SHP77 treated with DMSO at 0.1 percent for 48 hours (cell line): ENCODE results near the gene TTI1.

ENCODE experiments used
- DNase-seq: peaks from one replicate; lab custom pipeline; 2025; lab: John Stamatoyannopoulos, UW

Gene TTI1

DNA sequence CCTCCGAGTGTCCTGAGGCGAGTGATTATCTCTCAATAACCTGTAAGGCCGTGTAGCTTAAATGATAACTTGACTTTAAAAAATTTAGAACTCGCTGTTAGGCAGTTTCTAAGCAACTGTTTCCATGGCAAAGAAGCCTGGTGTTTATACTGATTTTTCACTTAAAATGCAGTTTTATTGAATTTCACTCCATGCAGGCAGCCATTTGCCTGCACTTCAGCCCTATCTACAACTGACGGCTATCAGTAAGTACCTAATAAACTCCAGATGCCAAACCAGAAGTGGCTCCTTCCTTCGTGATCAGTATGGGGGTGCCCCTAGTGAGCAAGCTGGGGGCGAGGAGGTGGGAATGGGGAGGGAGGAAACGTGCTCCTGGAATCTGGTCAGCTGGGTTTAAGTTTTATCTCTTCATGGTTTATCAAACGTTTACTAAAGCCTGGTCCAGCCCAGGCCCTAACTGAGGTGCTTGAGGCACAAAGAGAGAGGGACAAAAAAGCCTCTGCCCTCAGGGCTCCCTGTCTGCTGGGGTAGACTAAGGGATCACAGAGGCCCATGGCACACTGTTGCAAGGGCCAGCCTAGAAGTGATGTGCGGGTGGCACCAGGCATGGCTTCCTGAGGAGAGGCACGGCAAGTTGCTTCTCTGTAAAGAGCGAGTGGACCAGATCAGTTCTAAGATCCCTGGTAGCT lies 45.5 kb downstream of the TTI1 start:
- DNase-seq, result no peak

DNA sequence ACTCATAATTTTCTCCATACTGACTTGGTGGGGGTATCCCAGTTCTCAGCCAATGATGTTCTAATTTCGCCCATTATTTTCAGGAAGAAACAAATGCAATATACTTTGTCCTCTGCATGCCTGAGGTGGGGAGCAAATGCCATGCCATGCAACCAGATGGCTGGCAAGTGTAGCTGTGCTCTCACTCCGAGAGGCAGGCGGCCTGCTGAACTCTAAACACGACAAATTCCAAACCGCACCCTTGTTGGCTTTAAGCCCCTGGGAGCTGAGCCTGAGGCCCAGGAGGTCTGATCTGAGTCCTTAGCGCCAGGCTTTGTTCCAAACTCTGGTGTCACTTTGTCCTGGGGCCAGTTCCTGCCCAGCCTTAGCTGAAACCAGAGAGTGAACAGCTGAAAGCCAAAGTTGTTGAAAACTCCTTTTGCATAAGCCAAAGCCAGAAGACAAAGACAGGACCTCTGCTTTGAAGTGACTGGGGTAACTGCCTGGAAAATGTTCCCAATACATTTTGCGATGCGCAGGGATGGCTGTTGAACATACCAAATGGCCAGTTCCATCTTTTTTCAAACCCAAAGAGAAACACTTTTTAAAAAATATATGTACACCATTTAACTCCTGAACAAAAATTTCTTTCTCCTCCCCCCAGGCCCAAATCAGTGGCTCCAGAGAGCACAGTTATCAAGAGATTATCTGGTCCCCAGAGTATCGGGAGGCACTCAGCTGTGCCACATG lies 46.2 kb downstream of the TTI1 start:
- DNase-seq, result no peak

DNA sequence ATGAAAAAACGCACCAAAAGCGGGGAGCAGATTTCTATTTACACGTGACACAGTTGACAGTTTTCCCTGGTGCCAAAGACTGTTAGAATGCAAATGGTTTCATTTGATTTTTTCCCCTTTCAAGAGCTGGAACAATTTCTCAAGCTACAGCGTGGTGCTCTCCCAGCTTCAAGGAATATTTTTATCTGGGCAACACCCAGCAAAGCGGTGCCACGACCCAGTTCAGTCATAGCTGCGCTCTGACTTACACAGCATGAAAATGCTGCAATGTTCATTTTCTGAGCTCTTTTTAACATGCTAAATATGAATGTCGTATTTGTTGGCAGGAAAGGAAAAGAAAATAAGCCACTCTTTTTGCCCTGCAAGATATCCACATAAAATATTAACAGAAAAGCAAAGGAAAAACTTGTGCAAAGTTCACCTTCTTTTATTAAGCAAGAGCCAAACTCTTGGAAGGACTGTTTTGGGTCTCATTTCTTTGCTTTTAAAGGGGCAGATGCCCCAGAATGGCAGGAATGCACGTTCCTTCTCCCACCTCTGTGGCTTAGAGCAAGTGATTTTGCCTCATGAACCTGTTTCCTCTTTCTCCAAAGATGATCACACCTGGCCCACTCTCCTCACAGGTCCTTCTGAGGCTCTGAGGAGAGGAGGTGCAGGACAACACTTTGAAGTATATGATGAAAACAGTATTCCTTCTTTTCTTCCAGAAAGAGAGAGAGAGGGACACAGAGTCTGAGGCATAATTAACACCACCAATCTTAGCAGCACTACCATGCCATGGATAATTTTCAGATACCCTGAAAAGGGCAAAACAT lies 47.0 kb downstream of the TTI1 start:
- no peak for DNase-seq

DNA sequence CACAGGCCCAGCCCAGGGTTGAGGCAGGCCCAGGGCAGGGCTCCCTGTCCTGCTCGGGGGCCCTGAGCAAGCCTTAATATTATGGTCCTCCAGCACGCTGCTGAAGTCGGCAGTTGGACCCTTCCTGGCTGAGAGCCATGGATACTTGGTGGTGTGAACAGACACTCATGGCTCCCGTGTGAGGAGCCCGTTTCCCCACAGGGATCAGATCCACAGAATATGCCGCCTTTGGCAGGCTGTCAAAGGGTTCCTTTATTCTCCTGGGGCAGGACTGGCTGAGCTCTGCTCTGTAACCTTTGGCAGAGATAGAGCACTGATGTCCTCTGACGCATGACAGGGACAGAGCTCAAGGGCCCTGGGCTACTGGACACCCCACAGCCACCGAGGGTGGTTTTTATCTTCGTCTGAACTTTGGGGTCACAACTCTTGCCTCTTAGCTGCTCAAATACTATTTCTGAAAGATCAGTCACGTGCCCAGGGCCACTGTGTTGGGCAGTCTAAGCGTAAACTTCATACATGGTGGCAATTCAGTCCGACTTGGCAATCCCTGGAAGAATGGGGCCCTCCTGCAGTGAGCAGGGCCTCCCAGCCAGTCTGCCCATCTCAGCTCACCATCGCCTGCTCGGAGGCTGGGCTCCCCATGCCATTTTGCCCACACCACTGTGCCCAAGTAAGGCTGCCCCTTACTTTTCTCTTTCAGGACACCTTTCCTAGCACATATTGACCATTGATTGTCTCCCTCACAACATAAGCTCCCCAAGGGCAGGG lies 49.1 kb downstream of the TTI1 start:
- DNase-seq, result no peak

DNA sequence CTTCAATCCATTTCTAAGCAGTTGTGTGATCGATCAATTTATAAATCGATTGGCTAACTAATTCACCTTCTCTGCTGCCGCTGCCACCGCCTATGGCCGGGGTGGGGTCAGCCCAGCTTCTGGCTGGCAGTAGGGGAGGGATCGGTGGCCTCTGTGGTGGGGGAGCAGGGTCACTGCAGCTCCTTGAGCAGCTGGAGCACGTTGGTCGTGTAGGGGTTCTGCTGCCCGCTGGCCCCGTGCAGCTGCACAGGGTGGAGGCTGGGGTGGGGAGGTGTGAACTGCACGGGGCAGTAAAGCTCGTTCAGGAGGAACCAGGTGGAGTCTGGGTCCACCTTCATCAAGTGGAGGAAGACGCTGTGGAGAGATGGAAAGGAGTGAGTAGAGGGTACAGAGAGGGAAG lies 50.0 kb downstream of the TTI1 start:
- no peak for DNase-seq

DNA sequence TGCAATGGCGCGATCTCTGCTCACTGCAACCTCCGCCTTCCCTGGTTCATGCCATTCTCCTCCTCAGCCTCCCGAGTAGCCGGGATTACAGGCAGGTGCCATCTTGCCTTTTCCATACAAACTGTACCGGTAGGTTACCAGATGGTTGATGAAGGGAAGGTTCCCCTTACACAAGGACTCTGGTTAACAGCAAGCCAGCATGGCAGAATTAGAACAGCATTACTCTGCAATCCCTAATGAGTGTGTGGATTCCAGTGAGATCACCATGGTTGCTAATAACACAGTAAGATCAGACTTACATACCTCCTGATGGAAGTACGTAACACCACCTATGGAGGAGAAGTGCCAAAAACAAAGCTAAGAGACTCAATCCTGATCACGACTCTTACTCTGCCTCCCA lies 51.7 kb downstream of the TTI1 start:
- no peak for DNase-seq

DNA sequence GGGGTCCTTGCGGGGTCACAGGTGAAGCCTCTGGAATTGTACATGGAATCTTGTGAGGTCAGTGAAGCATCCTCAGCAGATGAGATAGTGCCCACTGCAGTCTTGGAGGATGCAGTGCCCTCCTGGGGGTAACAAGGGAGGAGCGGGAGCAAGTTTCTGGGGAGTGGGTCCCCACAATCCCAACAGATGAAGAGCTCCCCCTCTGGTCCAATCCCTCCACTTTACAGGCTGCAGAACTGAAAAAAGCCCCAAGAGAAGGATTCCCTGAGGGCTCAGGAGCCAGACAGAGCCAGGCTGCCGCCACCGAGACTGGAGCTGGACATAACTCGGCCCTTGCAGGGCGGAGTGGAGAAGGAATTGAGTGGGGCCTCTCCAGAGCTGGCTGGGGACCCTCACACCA lies 52.4 kb downstream of the TTI1 start:
- DNase-seq, result no peak

DNA sequence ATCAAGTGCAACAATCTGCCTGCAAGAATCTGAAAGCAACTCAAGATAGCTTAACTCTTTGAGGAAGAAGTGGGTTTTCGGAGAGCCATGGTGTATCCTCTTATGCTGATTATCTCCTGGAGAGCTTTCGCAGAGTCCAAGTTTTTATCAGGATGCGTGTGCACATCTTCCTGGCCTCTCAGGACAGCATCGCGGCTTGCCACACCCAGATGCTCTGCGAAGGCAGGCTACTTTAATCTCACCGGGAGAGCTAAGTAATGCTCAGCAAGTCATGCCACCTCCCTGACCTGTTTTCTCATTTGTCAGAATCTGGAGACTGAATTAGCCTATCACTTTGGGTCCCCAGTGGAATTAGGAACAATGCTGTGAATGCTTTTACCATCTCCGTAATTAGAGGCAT lies 52.9 kb downstream of the TTI1 start:
- no peak for DNase-seq

DNA sequence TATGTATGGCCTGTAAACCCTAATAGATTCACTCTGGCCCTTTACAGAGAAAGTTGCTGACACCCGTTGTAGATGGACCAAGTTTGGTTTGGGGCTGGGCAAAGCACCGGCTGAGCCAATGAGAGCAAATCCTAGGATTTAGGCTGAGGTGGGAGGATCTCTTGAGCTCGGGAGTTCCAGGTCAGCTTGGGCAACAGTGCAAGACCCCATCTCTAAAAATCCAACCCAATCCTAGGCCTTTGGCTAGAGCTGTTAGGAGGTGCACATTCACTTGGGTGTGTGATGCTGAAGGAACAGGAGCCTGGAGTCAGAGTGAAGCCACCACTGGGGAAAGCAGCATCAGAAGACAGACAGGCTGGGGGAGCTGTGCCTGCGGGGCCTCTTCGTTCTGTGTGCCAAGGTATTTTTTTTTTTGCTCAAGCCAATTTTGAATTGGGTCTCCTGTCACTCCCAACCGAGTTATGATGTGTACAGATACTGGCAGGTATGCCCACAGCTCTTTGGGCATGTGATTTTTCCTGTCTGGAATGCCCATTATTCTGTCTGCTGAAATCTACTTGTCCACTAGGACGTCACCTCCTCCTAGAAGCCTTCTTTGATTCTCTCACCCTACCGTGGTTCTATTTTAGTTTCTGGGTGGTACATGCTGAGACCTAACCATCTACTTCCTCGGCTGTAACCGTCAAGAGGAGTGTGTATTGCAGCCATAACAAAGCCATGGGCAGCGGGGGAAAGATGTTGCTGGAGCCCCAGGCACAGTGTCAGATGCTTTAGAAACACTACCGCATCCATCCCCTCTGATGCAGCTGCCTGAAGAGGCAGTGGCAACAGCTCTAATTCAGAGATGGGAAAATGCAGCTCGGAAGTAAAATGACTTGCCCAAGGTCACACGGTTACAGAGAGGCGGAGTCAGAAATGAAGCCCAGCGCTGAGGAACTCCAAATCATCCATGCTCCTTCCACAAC lies 54.0 kb downstream of the TTI1 start:
- DNase-seq, result no peak

DNA sequence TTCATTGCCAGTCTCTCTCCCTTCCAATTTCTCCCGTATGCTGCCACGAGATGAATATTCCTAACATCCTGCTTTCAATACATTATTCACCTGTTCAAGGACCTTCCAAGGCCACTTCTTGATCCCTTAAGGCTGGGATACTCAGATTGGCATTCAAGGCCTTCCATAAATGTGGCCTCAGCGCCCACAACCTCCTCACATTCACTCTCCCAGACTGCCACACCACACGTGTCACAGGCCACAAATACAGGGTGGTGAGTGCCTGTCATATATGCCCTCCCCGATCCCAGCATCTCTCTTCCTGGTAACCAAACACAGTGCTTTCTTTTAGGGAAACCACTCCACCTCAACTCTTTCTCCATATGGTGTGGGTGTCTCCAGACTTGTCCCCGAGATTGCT lies 55.5 kb downstream of the TTI1 start:
- no peak for DNase-seq

DNA sequence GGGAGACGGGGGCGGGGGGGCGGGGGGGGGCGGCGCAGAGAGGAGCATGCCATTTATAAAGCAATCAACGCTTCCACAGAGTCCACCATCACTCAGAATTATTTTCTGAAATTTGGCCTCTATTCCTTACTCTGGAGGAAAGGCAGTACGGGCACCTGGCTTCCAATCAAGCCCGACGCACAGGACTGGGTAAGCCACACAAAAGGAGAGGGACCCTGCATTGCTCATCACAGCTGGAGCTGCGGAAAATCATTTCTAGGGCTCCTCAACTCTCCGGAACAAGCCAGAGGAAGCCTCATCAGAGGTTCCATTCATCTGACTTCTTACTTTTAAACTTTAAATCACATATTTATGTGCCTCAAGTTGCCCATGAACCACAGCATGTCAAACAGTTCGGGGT lies 55.9 kb downstream of the TTI1 start:
- no peak for DNase-seq

DNA sequence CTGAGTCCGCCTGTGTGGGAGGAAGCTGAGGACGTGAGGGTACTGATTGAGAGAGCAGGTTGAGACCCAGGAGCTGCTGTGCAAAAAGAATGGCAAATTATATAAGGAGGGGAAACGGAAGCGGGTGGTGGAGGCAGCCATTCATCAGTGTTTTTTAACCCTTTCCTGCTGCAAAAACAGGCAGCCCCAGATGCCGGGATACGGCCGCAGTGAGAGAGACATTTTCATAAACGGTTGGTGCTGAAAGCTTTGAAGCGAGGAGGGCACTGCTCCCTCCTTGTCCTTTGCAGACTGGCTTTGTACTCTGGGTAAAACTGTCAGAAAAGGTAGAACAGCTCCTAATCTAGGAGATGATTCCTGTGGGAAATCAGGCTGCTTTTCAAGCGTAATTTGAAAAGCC lies 56.4 kb downstream of the TTI1 start:
- no peak for DNase-seq

DNA sequence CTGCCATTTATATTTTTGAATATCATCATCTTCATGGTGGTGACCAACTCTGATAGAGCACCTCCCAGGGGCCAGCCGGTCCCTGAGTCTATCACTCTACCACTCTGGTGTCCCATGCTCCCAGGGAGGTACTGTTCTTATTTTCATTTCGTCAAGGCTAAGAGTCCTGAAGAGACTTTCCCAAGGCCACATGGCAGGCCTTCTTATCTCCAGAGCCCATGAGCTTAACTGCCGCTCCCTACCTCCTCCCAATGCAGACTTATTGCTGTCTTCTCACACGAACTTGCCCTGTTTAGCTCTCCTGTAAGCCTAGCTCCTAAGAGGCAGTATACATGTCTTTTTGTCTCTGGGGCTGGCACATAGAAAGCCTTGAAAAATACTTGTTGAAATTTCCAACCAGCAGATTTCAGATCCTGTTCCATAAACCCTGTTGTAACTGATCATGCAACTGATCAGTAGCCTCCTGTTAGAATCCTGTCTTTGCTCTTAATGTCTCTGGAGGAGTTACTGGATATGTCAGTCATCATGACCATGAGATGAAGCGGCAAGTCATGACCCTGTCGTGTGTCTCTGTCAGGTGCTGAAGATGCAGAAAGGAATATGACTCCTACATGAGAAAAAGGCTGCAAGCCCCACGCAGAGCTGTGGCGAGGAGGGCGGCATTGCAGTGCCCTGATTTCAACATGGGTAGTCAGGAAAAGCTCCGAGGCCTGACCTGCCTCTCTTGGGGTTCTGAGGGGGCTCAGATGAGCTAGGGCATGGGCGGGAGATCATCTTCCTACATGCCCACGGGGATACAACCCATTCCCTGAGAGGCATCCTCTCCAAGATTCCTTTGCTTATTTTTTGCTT lies 60.0 kb downstream of the TTI1 start:
- DNase-seq, result no peak

DNA sequence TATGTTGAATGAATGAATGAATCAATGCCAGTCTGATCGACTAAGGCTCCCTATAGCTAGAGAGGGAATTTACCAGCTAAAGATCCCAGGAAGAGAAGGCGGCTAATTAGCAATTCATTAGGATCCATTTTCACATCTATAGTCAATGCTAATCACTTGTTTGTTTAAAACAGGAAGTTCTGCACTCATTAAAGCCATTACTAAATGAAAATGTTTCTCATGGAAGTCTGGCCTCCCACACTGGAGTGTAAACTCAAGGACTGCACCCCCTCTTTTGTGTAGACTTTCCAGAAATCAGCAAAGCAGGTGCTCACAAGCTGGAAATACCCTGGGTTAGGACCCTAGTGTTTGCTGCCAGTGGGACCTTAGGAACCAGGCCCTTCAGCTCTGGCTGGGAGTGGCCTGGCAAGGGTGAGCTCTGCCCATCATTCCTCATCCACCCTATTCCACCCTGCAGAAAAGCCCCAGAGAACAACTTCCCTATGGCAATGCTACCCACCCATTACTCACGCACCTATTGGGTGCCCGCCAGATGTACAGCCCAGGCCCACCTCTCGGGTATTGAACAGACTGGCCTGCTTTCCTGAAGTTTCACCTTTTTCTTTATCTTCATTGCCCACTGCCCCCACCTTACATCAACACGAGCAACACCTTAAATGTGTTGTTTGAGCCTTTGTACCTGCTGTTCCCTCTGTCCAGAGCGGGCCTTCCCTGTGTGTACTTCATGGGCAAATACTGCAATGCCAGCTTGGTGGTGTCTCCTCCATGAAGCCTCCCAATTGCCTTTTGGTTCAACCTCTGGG lies 60.8 kb downstream of the TTI1 start:
- no peak for DNase-seq

DNA sequence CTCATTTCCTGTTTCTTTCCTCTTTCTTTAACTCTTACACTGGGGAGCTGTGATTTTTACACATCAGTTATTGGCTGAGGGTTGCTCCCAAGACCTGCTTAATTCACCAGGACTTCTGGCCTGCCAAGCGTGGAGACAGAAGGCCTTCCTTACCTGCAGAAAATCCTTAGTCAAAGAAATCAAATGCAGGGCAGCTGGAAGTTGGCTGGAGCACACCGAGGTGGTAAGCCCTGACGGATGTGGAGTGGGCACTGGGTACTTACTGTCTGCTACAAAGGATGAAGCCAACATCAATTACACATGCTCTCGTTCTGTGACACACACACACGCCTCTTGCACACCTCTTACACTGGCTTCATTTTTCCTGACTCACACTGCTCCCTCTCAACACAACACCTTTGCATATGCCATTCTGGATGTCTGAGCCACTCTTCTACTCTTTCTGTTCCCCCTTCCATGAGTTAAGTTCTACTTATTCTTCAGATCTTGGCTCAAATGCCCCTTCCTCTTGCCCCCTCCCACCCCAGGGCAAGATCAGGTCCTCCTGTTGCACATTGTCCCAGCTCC lies 61.6 kb downstream of the TTI1 start:
- DNase-seq, result no peak

DNA sequence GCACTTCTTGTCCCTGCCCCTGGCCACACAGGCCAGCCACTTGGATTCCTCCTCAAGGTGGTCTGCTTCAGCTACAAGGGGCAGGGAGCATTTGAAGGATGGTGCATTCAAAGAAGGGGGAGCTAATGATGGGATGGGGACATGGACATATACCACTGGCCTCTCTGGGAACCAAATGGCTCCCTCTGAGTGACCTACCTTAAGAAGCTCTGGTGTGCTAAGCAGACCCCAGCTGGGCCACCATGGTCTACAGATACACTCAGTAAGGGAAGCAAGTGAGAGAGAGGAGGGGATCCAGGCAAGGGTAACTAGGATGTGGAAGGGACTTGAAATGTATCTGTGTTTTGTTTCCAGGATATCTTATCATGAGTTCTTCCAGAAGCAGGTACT lies 62.4 kb downstream of the TTI1 start:
- DNase-seq, result no peak

DNA sequence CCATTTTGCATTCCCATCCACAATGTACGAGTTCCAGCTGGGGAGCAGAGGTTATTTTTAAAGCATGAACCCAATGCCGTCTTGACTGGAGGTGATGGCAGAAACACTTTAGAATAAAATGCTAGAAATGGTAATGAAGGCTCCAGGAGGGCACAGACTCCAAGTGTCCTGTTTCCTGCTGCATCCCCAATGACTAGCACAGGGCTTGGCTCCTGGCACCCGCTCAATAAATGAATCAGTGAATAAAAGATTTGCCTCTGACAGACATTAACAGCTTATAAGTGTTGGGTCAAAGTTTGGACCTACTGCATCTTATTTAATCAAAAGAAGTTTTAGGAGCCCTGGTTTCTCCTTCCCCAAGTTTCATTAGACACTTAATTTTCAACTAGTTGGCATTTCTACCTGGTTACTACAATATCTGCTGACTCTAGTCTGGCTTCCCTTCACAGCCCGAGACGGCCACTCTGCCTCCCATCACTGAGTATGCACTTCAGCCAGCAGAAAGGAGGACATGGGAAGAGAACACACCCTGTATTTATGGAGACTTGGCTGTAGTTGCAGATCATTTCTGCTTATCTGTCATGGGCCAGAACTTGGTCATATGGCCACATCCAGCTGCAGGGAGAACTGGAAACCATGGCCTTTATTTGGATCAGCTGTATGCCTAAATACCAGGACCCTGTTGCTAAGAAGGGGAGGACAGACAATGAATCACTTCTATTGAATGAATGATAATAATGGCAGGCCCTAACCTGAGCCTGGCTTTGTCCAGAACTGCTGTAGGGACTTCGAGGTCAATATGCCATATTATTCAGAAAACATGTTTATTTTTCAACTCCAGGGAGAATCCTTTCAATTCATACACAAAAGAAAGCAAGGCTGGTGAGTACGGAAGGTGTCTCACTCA lies 63.1 kb downstream of the TTI1 start:
- no peak for DNase-seq

DNA sequence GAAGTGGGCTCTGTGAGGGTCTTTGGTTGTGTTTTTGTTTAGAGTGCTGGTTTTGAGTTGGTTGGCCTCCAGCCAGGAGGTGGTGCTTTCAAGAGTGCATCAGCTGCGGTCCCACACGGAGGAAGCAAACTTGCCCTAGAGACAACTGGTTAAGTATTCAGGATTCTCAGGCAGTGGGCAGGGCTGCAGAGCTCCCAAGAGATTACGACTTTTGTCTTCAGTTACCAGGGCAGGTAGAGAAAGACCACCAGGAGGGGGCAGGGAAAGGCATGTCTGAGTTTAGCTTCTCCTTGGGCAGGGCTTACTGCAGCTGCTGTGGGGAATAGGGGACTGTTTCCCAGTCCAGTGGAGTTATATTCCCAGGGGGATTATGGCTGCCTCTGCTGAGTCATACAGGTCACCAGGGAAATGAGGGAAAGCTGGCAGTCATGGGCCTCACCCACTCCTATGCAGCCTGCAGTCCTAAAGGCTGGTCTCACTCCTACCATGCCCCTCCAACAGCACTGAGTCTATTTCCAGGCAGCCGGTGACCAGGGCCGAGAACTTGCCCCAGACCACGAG lies 64.3 kb downstream of the TTI1 start:
- DNase-seq, result peak; percentile 13
